ENCODE results near the gene EIF2AK3. TPM values are rescaled to one million over a fixed set of nuclear protein-coding genes. Genes with fewer than 3 reads are reported as not detected.

EIF2AK3 gene
- total RNA-seq, 1 donor from 2014 or later = 16.0 TPM

DNA sequence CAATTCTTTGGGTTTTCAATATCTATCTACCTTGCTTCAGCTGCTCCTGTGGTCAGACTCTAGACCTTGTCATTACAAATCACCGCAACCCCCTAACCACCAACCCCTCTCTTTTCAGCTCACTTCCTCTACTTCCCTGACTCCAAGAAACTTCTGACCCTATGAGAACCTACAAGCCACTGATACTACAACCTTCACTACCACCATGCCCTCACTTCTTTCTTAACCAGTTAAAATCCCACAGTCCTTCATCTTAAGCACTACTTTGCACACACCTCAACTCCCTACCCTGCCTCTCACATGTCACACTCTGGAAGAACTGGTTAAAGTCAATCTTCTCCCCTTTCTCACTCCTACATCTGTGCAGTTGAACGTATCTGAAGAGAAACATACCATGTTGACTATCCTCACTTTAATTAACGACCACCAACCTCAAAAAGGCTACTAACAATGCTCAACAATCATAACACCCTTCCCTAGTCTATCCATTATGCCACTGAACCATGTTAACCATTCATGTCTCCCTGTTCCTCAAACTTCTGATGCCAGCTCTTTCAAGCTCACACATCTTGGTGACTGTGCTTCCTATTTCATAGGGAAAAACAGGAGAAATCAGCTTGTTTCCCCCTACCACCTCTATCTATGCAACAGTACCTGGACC lies 12.6 kb downstream of the EIF2AK3 start:
- Histone ChIP-seq H3K4me1 (peaks cover 13% of the 10 kb centered on the region), H3K36me3 (peaks cover 18% of the 10 kb centered on the region), H3K9me3 (no peaks in the 10 kb centered on the region), H3K4me3 (no peak overlapping the region), H3K27ac (no peak overlapping the region), H3K27me3 (ENCODE audit: low read depth) (no peaks in the 10 kb centered on the region)
- ATAC-seq (no peak), DNase-seq (no peak)
- intact Hi-C loops (cut with DNase I) = no loop called here
- TF ChIP-seq, protein P1, sequence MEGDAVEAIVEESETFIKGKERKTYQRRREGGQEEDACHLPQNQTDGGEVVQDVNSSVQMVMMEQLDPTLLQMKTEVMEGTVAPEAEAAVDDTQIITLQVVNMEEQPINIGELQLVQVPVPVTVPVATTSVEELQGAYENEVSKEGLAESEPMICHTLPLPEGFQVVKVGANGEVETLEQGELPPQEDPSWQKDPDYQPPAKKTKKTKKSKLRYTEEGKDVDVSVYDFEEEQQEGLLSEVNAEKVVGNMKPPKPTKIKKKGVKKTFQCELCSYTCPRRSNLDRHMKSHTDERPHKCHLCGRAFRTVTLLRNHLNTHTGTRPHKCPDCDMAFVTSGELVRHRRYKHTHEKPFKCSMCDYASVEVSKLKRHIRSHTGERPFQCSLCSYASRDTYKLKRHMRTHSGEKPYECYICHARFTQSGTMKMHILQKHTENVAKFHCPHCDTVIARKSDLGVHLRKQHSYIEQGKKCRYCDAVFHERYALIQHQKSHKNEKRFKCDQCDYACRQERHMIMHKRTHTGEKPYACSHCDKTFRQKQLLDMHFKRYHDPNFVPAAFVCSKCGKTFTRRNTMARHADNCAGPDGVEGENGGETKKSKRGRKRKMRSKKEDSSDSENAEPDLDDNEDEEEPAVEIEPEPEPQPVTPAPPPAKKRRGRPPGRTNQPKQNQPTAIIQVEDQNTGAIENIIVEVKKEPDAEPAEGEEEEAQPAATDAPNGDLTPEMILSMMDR (IDR thresholded peaks at IDR 0.05) = no peak

DNA sequence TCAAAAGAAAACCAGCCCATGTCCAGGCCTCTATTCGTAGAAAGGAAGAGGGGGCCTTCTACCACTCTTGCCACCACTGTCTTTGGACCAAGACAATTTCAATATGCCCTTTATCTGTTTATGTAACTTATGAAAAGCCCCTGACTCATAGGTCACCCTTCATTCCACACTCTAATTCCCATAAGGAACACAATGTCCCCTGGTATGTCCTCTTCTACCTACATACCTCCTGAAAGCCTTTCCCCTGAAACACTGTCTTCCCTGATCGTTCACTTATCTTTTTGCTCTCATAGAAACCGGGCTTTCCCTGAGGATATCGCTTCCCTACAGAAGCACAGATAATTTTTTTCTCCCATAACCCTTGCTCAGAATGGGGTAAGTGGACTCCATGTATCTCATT lies 13.3 kb downstream of the EIF2AK3 start:
- no peaks in the 10 kb centered on the region for H3K27me3 ChIP-seq (ENCODE audit: low read depth)
- intact Hi-C loops (cut with DNase I) = no loop called here
- no peaks in the 10 kb centered on the region for H3K9me3 ChIP-seq
- H3K4me3 ChIP-seq = no peak overlapping the region
- TF ChIP-seq, protein P1 (IDR thresholded peaks at IDR 0.05) = no peak
- no peak overlapping the region for H3K27ac ChIP-seq
- peaks cover 18% of the 10 kb centered on the region for H3K36me3 ChIP-seq
- DNase-seq (no peak), ATAC-seq (no peak)
- H3K4me1 ChIP-seq = peaks cover 13% of the 10 kb centered on the region

DNA sequence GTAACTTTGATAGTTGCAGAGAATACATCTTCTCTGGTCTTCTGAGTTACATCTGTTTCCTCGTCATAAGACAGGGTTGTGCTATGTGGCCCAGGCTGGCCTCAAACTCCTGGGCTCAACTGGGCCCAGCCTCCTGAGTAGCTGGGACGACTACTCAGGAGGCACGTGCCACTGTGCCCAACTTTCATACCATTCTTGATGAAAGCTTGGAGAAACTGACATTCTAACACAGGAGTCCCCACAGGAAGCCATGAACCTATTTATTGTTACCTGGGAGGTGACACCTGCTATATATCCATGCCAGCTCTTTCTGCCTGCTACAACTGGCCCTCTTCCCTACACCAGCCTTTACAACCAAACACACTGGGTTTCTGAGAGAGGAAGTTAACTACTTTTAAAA lies 19.1 kb downstream of the EIF2AK3 start:
- ATAC-seq = no peak
- intact Hi-C loops (cut with DNase I) = no loop called here
- TF ChIP-seq, protein P1 (IDR thresholded peaks at IDR 0.05) = no peak
- DNase-seq = no peak
- Histone ChIP-seq H3K27me3 (ENCODE audit: low read depth) (no peaks in the 10 kb centered on the region), H3K4me1 (no peaks in the 10 kb centered on the region), H3K4me3 (no peak overlapping the region), H3K9me3 (no peaks in the 10 kb centered on the region), H3K36me3 (peaks cover 13% of the 10 kb centered on the region), H3K27ac (no peak overlapping the region)

DNA sequence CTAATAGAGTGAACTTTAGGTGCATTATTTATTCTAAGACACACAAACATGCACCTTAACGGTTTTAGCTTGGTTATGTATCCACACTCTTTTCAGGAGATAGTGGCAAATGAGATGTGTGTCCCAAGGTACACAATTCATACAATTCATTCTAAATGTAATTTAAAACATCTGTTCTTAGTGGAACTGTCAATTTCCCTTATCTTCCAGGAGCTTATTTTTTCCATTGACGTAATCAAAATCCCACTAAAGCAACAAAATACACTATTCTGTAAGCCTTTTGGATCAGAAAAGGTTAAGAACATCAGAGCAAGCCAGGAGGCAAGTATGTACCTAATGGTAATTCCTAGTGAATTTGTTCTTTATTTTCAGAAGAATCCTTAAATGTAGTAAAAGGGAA lies 19.8 kb downstream of the EIF2AK3 start:
- Histone ChIP-seq H3K27me3 (ENCODE audit: low read depth) (no peaks in the 10 kb centered on the region), H3K4me3 (no peak overlapping the region), H3K27ac (no peak overlapping the region), H3K36me3 (peaks cover 6% of the 10 kb centered on the region), H3K9me3 (no peaks in the 10 kb centered on the region), H3K4me1 (no peaks in the 10 kb centered on the region)
- ATAC-seq (no peak), DNase-seq (no peak)
- intact Hi-C loops (cut with DNase I) = no loop called here
- TF ChIP-seq, protein P1 (IDR thresholded peaks at IDR 0.05) = no peak

DNA sequence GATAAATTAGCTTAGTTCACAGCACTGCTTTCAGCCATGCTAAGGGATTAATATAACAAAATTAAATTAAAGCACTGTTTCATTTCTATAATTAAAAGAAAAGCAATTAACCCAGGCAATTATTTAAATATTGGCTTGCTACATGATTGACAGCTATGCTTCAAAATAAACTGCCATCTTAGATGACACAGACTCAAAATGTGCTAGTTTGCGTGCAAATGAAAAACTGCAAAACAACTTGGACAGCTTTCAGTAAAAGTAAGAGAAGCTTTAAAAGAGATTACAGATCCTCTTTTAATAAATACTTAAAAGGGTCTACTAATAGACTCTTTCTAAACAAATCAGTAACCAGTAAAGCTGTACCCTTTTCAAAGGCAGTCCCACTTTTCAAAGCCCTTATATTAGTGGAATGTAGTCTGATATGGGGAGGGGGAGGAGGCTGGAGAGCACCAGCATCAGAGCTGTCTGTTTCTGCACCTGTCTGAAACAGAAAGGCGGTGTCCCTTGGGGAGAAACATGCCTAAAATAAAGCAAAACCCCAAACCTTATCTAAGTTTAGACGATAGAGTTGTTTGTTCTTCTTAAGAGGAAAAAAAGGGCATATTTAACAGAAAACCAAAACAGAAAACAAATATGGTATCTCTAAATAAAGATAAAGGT lies 20.8 kb downstream of the EIF2AK3 start:
- Histone ChIP-seq H3K4me3 (no peak overlapping the region), H3K27me3 (ENCODE audit: low read depth) (no peaks in the 10 kb centered on the region), H3K4me1 (peaks cover 3% of the 10 kb centered on the region), H3K36me3 (no peaks in the 10 kb centered on the region), H3K9me3 (no peaks in the 10 kb centered on the region), H3K27ac (no peak overlapping the region)
- no peak for ATAC-seq
- TF ChIP-seq, protein P1 (IDR thresholded peaks at IDR 0.05) = no peak
- DNase-seq = no peak
- intact Hi-C loops (cut with DNase I) = no loop called here
